Activated effector memory CD4-positive, alpha-beta T cell treated with anti-CD3 and anti-CD28 coated beads, Interleukin-2, amount 50 U/mL, for 16 hours (primary cell): ENCODE results near the gene TGFBR1.
A peak's percentile ranks its signal among the peaks of the same experiment; 100 is the strongest.

Experiments used
- DNase-seq: peaks from one replicate; pipeline ENCODE4 v3.0.0-alpha.2; 2020

The TGFBR1 gene

GRCh38 chr9:99104459-99105151, at the start of gene TGFBR1:
Gene TGFBR1 (plus strand): TSS chr9:99105113. CDS start chr9:99105206, 93 bp downstream.
- peak; percentile 98 for DNase-seq

GRCh38 chr9:99055384-99055783, 49.5 kb upstream of the TGFBR1 start:
- no peak for DNase-seq

GRCh38 chr9:99056186-99056585, 48.7 kb upstream of the TGFBR1 start:
- DNase-seq: no peak

GRCh38 chr9:99056886-99057664, 47.8 kb upstream of the TGFBR1 start:
- DNase-seq: peak; percentile 67

- DNase-seq: peak; percentile 85
Observed at GRCh38 chr9:99057665-99058625, 47.0 kb upstream of the TGFBR1 start.

- DNase-seq: no peak
Observed at GRCh38 chr9:99058964-99059921, 45.7 kb upstream of the TGFBR1 start.

- no peak for DNase-seq
Observed at GRCh38 chr9:99060621-99061020, 44.3 kb upstream of the TGFBR1 start.

GRCh38 chr9:99062549-99062948, 42.4 kb upstream of the TGFBR1 start:
- DNase-seq: no peak

- no peak for DNase-seq
Observed at GRCh38 chr9:99063522-99063921, 41.4 kb upstream of the TGFBR1 start.

GRCh38 chr9:99066571-99066970, 38.3 kb upstream of the TGFBR1 start:
- DNase-seq: no peak

GRCh38 chr9:99069075-99069474, 35.8 kb upstream of the TGFBR1 start:
- no peak for DNase-seq

GRCh38 chr9:99069546-99069945, 35.4 kb upstream of the TGFBR1 start:
- DNase-seq: no peak

GRCh38 chr9:99070681-99071080, 34.2 kb upstream of the TGFBR1 start:
- no peak for DNase-seq

GRCh38 chr9:99071313-99072039, 33.4 kb upstream of the TGFBR1 start:
- no peak for DNase-seq

GRCh38 chr9:99072040-99072394, 32.9 kb upstream of the TGFBR1 start:
- DNase-seq: no peak

- DNase-seq: no peak
Observed at GRCh38 chr9:99073347-99073746, 31.6 kb upstream of the TGFBR1 start.

GRCh38 chr9:99073985-99074901, 30.7 kb upstream of the TGFBR1 start:
- no peak for DNase-seq

- DNase-seq: no peak
Observed at GRCh38 chr9:99074902-99075245, 30.0 kb upstream of the TGFBR1 start.

- no peak for DNase-seq
Observed at GRCh38 chr9:99075246-99075912, 29.5 kb upstream of the TGFBR1 start.

GRCh38 chr9:99076030-99076429, 28.9 kb upstream of the TGFBR1 start:
- DNase-seq: no peak
